ENCODE data around the gene ZNF778.
"Not testable (repeated sequence)": the region's sequence is repeated elsewhere in the genome, so short reads cannot be mapped to it uniquely, and the experiment has no call there.

The ZNF778 gene

DNA sequence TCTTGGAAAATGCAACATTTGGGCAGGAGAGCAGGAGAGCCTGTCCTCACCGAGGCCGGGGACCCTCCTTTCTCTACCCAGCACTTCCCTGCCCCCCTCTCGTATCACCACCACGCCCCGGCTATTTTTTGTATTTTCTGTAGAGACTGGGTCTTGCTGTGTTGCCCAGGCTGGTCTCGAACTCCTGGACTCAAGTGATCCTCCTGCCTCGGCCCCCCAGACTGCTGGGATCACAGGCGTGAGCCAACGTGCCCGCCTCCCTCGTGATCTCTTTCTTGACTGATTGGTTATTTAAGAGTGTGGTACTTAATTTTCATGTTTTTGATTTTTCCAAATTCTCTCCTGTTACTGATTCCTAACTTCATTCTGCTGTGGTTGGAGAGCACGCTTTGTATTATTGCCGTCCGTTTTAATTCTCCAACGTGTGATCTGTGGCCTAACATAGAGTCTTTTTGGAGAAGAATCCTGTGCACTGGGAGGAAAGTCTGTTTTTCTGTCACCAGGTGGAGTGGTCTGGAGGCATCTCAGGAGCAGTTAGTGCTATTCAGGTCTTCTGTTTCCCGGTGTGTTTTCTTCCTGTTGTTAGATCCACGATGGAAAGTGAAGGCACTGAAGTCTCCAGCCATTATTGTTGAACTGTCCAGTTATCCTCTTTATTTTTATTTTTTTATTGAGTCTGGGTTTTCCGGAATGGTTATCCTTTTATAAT is 40.4 kb downstream of the ZNF778 start:
- H3K4me3 ChIP-seq (ENCODE audit: low read length) = peak overlapping the region; percentile 50
- no peak for DNase-seq (ENCODE audit: low read depth)
- TF ChIP-seq, protein P1, sequence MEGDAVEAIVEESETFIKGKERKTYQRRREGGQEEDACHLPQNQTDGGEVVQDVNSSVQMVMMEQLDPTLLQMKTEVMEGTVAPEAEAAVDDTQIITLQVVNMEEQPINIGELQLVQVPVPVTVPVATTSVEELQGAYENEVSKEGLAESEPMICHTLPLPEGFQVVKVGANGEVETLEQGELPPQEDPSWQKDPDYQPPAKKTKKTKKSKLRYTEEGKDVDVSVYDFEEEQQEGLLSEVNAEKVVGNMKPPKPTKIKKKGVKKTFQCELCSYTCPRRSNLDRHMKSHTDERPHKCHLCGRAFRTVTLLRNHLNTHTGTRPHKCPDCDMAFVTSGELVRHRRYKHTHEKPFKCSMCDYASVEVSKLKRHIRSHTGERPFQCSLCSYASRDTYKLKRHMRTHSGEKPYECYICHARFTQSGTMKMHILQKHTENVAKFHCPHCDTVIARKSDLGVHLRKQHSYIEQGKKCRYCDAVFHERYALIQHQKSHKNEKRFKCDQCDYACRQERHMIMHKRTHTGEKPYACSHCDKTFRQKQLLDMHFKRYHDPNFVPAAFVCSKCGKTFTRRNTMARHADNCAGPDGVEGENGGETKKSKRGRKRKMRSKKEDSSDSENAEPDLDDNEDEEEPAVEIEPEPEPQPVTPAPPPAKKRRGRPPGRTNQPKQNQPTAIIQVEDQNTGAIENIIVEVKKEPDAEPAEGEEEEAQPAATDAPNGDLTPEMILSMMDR (conservative IDR thresholded peaks at IDR 0.05; ENCODE audit: low read length) = no peak

DNA sequence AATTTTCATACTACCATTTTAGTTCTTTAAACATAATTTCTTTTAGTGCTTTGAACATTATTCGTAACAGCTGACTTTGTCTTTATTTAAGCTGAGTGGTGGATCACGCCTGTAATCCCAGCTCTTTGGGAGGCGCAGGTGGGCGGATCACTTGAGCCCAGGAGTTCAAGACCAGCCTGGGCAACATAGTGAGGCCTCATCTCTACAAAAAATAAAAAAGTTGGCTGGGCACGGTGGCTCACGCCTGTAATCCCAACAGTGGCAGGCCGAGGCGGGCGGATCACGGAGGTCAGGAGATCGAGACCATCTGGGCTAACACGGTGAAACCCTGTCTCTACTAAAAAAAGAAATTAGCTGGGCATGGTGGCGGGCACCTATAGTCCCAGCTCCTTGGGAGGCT is 42.4 kb downstream of the ZNF778 start:
- H3K4me3 ChIP-seq (ENCODE audit: low read length); DNase-seq (ENCODE audit: low read depth): not testable (repeated sequence)

DNA sequence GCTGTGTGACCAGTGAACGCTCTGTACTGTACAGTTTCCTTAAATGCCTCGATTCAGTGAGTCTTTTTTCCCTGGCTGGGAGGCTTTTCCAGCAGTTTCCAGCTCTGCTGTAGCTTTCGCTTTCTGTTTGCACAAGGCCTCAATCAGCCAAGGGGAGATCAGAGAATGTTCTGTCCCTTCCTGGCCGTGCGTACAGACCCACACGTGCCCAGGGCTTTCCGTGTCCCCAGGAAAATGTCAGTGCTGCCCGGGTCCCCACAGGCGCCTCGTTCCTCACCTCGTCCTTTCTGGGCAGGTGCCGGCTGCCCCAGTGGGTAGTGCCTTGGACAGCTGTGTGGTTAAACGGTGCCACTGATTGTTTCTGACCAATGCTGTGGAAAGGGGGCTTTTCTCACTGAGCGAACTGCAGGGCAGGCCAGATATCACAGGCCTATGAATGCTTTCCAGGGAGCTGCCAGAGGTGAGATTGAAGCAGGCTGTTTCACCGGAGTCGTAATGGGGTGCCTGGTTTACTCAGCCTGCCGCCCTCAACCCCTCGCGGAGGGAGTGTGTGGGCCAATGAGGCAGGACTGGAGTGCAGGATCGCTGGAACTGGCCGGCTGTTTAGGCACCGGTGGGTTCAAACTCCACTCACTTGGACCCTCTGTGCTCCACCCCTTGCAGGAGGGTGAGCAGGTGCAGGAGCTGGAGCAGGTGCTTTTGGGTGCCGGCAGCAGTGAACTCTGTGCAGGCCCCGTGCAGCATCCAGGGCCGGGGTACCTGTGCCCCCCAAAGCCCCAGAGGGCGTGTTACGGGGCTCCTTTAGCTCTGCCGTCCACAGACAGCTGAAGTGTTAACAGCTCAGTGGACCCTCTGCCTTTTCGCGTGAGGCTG is 44.4 kb downstream of the ZNF778 start:
- TF ChIP-seq, protein P1 (conservative IDR thresholded peaks at IDR 0.05; ENCODE audit: low read length) = no peak
- H3K4me3 ChIP-seq (ENCODE audit: low read length) = no peak overlapping the region
- DNase-seq (ENCODE audit: low read depth) = peak; percentile 6

DNA sequence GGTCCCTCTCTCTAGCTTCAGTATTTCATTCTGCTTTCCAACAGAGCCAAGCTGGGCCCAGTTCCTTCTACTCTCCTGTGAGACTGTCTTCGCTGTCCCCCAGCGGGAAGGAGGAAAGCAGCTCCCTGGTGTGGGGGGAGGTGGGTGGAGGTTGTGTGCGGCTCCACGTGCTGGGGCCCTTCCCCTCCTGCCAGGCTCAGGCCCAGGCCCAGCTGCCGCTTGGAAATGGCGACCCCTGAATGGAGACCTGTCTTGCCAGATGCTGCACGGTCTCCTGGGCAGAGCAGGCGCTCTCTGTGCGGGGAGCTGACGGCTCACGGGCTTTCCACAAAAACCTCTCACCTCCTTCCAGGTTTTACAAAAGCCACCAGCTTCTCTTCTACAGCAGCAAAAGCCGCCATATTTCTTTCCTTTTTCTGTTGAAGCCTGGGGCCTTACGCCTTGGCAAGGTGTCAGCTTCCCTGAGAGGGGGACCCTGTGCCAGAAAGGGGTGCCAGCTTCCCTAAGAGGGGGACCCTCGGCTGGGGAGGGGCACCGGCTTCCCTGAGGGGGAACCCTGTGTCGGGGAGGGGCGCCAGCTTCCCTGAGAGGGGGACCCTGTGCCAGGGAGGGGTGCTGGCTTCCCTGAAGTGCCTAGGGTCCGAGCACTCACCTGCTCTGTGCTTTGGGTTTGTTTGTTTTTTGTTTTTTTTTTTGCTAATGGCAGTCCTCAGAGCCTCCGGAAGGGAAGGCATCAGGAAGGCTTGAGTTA is 47.5 kb downstream of the ZNF778 start:
- no peak overlapping the region for H3K4me3 ChIP-seq (ENCODE audit: low read length)
- DNase-seq (ENCODE audit: low read depth) = no peak

DNA sequence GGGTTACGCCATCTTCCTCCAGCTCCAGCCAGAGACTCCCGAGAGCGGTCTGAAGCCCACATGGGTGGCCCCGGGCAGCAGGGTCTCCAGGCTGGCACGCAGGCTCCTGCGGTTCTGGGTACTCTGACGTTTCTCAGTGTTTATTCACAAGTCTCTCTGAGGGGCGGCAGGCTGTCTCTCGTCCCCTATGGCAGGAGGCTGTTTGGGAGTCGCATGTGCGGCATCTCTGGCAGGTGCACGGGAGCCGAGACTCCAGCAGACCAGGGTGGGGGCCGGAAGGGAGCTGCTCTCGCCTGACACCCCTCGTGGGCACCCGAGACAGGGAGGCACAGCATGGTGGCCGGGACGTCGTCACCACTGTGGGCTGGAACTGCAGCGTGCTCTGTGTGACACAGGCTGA is 48.1 kb downstream of the ZNF778 start:
- TF ChIP-seq, protein P1 (conservative IDR thresholded peaks at IDR 0.05; ENCODE audit: low read length) = no peak
- H3K4me3 ChIP-seq (ENCODE audit: low read length) = no peak overlapping the region
- no peak for DNase-seq (ENCODE audit: low read depth)

More for the DNA sequence above, 47.5 kb downstream of the ZNF778 start:
- TF ChIP-seq, protein P1 (conservative IDR thresholded peaks at IDR 0.05; ENCODE audit: low read length) = no peak

DNA sequence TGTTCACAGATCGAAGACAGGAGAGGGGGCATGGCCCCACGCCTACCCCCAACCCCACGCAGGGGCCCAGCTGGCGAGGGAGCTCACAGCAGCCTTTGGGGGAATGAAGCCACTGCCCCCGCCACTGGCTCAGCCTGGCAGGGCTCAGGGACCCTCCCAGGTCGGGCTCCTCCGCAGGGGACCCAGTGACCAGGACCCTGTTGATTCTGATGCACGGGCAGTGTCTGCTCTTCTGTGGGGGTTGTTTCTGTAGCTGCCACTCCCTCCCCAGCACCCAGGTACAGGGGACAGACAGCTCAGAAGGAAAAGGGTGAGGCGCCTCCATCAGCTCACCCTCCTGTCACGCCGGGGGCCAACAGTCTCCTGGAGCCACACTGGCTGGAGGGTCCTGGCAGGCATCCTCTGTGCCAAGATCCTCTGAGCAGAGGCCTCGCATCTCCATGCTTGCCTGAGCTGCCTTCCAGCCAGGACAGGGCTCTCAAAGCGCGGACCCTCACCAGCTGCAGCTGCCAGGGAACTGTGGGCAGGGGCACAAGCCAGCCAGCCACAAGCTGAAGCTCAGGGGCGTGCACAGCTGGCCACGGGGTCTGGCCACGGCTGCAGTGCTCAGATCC is 49.1 kb downstream of the ZNF778 start:
- no peak for DNase-seq (ENCODE audit: low read depth)
- TF ChIP-seq, protein P1 (conservative IDR thresholded peaks at IDR 0.05; ENCODE audit: low read length) = no peak
- H3K4me3 ChIP-seq (ENCODE audit: low read length) = no peak overlapping the region

DNA sequence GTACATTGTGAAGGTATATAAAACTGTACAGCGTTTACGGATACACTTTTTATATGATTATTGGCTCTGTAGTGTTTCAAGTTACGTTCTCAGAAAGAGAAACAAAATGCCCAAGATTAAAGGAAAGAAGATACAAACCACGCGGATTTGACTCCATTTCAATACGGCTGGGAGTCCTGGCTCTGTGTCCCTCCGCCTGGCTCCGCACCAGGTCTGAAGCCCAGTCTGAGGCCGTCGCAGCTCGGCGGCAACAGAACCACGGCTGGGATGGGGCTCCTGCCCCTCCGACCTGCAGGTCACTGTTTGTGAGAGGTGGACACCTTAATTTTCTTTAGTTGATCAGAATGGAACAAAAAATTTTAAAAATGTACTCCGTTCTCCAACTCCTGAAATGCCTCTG is 50.2 kb downstream of the ZNF778 start:
- DNase-seq (ENCODE audit: low read depth); H3K4me3 ChIP-seq (ENCODE audit: low read length): not testable (repeated sequence)
